ENCODE data around the gene PITHD1.
A peak's percentile ranks its signal among the peaks of the same experiment; 100 is the strongest.

PITHD1 gene

GRCh38 chr1:23814016-23814415 lies 35.8 kb downstream of the PITHD1 start:
- Histone ChIP-seq H3K27ac (ENCODE audit: insufficient read depth in 1 of 2, low read depth in 1 of 2, low read length in 2 of 2, poor library complexity in 1 of 2, severe bottlenecking in 2 of 2) (no peak overlapping the region), H3K4me1 (ENCODE audit: control extremely low read depth in 1 of 4, control insufficient read depth in 4 of 4, insufficient read depth in 4 of 4, low read length in 3 of 4) (peaks cover 3 to 44% (median 39%) of the 10 kb centered on the region in 4 experiments), H3K36me3 (ENCODE audit: control insufficient read depth in 4 of 4, insufficient read depth in 4 of 4, low read length in 3 of 4) (peaks cover 4 to 36% (median 23%) of the 10 kb centered on the region in 4 experiments), H3K4me3 (ENCODE audit: control insufficient read depth in 1 of 7, extremely low read depth in 1 of 7, insufficient read depth in 4 of 7, low read depth in 2 of 7, low read length in 6 of 7) (no peak overlapping the region), H3K27me3 (replicated peaks in 2 of 5; ENCODE audit: control insufficient read depth in 4 of 5, insufficient read depth in 5 of 5, low read length in 4 of 5) (no peaks in the 10 kb centered on the region), H3K9me3 (ENCODE audit: control extremely low read depth in 1 of 5, control insufficient read depth in 4 of 5, insufficient read depth in 2 of 5, low read depth in 1 of 5, low read length in 4 of 5) (no peaks in the 10 kb centered on the region)
- DNase-seq: no peak
- POLR2A ChIA-PET: no interaction called here
- CTCF ChIA-PET: interaction anchor here (1.1 to 1.5 kb wide), 3 partner anchors 11 to 103 kb away, joined by 3 to 6 read pairs (median 5); partner anchors contain the start of gene HMGCL
- 97% methylated on average over 4 of the region's 4 CpGs for WGBS (ENCODE audit: insufficient coverage)

- no peak for DNase-seq
- ChIA-PET POLR2A (interaction anchor here (0.9 kb wide), 1 partner anchor 9 kb away, joined by 4 read pairs; the partner anchor contains the start of gene HMGCL), CTCF (interaction anchor here (1.2 to 2.0 kb wide), 11 partner anchors 8 to 140 kb away, joined by 3 to 11 read pairs (median 4); partner anchors contain the start of gene FUCA1)
- 89% methylated on average over 3 of the region's 3 CpGs for WGBS (ENCODE audit: insufficient coverage)
- Histone ChIP-seq H3K27ac (ENCODE audit: insufficient read depth in 1 of 2, low read depth in 1 of 2, low read length in 2 of 2, poor library complexity in 1 of 2, severe bottlenecking in 2 of 2) (peak overlapping the region in 1 of 2 experiments; percentile 65), H3K36me3 (ENCODE audit: control insufficient read depth in 4 of 4, insufficient read depth in 4 of 4, low read length in 3 of 4) (peaks cover 4 to 36% (median 24%) of the 10 kb centered on the region in 4 experiments), H3K4me1 (ENCODE audit: control extremely low read depth in 1 of 4, control insufficient read depth in 4 of 4, insufficient read depth in 4 of 4, low read length in 3 of 4) (peaks cover 0 to 23% (median 21%) of the 10 kb centered on the region in 4 experiments), H3K4me3 (ENCODE audit: control insufficient read depth in 1 of 7, extremely low read depth in 1 of 7, insufficient read depth in 4 of 7, low read depth in 2 of 7, low read length in 6 of 7) (no peak overlapping the region), H3K9me3 (ENCODE audit: control extremely low read depth in 1 of 5, control insufficient read depth in 4 of 5, insufficient read depth in 2 of 5, low read depth in 1 of 5, low read length in 4 of 5) (no peaks in the 10 kb centered on the region), H3K27me3 (replicated peaks in 2 of 5; ENCODE audit: control insufficient read depth in 4 of 5, insufficient read depth in 5 of 5, low read length in 4 of 5) (no peaks in the 10 kb centered on the region)
These were observed 38.1 kb downstream of the PITHD1 start for GRCh38 chr1:23816361-23816760.

- H3K36me3 ChIP-seq (ENCODE audit: control insufficient read depth in 4 of 4, insufficient read depth in 4 of 4, low read length in 3 of 4): peaks cover 4 to 36% (median 24%) of the 10 kb centered on the region in 4 experiments
- POLR2A ChIA-PET: interaction anchor here (0.9 kb wide), 1 partner anchor 8 kb away, joined by 4 read pairs; the partner anchor contains the start of gene HMGCL
- CTCF ChIA-PET: interaction anchor here (0.9 to 2.0 kb wide), 12 partner anchors 8 to 139 kb away, joined by 3 to 11 read pairs (median 4); partner anchors contain the start of gene FUCA1
- H3K27ac ChIP-seq (ENCODE audit: insufficient read depth in 1 of 2, low read depth in 1 of 2, low read length in 2 of 2, poor library complexity in 1 of 2, severe bottlenecking in 2 of 2): peak overlapping the region in 1 of 2 experiments; percentile 65
- H3K4me3 ChIP-seq (ENCODE audit: control insufficient read depth in 1 of 7, extremely low read depth in 1 of 7, insufficient read depth in 4 of 7, low read depth in 2 of 7, low read length in 6 of 7): no peak overlapping the region
- no peaks in the 10 kb centered on the region for H3K27me3 ChIP-seq (replicated peaks in 2 of 5; ENCODE audit: control insufficient read depth in 4 of 5, insufficient read depth in 5 of 5, low read length in 4 of 5)
- H3K4me1 ChIP-seq (ENCODE audit: control extremely low read depth in 1 of 4, control insufficient read depth in 4 of 4, insufficient read depth in 4 of 4, low read length in 3 of 4): peaks cover 0 to 21% (median 18%) of the 10 kb centered on the region in 4 experiments
- no peaks in the 10 kb centered on the region for H3K9me3 ChIP-seq (ENCODE audit: control extremely low read depth in 1 of 5, control insufficient read depth in 4 of 5, insufficient read depth in 2 of 5, low read depth in 1 of 5, low read length in 4 of 5)
- DNase-seq: peak in 2 of 3 donors; percentile 46 to 71
These were observed 38.7 kb downstream of the PITHD1 start for GRCh38 chr1:23816906-23817305.

- CTCF ChIA-PET: interaction anchor here (0.9 to 2.0 kb wide), 7 partner anchors 10 to 47 kb away, joined by 3 to 8 read pairs (median 3); partner anchors contain the start of gene LYPLA2
- no peak for DNase-seq
- no peak overlapping the region for H3K4me3 ChIP-seq (ENCODE audit: control insufficient read depth in 1 of 7, extremely low read depth in 1 of 7, insufficient read depth in 4 of 7, low read depth in 2 of 7, low read length in 6 of 7)
- POLR2A ChIA-PET: no interaction called here
- H3K36me3 ChIP-seq (ENCODE audit: control insufficient read depth in 4 of 4, insufficient read depth in 4 of 4, low read length in 3 of 4): peaks cover 4 to 32% (median 20%) of the 10 kb centered on the region in 4 experiments
- no peaks in the 10 kb centered on the region for H3K27me3 ChIP-seq (replicated peaks in 2 of 5; ENCODE audit: control insufficient read depth in 4 of 5, insufficient read depth in 5 of 5, low read length in 4 of 5)
- H3K9me3 ChIP-seq (ENCODE audit: control extremely low read depth in 1 of 5, control insufficient read depth in 4 of 5, insufficient read depth in 2 of 5, low read depth in 1 of 5, low read length in 4 of 5): no peaks in the 10 kb centered on the region
- 100% methylated on average over 2 of the region's 3 CpGs for WGBS (ENCODE audit: insufficient coverage)
- H3K27ac ChIP-seq (ENCODE audit: insufficient read depth in 1 of 2, low read depth in 1 of 2, low read length in 2 of 2, poor library complexity in 1 of 2, severe bottlenecking in 2 of 2): peak overlapping the region in 1 of 2 experiments; percentile 65
- peaks cover 0 to 21% (median 18%) of the 10 kb centered on the region in 4 experiments for H3K4me1 ChIP-seq (ENCODE audit: control extremely low read depth in 1 of 4, control insufficient read depth in 4 of 4, insufficient read depth in 4 of 4, low read length in 3 of 4)
These were observed 39.4 kb downstream of the PITHD1 start for GRCh38 chr1:23817633-23818032.

GRCh38 chr1:23823767-23824166 lies 45.5 kb downstream of the PITHD1 start:
- Histone ChIP-seq H3K9me3 (ENCODE audit: control extremely low read depth in 1 of 5, control insufficient read depth in 4 of 5, insufficient read depth in 2 of 5, low read depth in 1 of 5, low read length in 4 of 5) (no peaks in the 10 kb centered on the region), H3K4me1 (ENCODE audit: control extremely low read depth in 1 of 4, control insufficient read depth in 4 of 4, insufficient read depth in 4 of 4, low read length in 3 of 4) (peaks cover 4 to 18% (median 15%) of the 10 kb centered on the region in 4 experiments), H3K36me3 (ENCODE audit: control insufficient read depth in 4 of 4, insufficient read depth in 4 of 4, low read length in 3 of 4) (peaks cover 0 to 2% (median 0%) of the 10 kb centered on the region in 4 experiments), H3K27me3 (replicated peaks in 2 of 5; ENCODE audit: control insufficient read depth in 4 of 5, insufficient read depth in 5 of 5, low read length in 4 of 5) (no peaks in the 10 kb centered on the region), H3K4me3 (ENCODE audit: control insufficient read depth in 1 of 7, extremely low read depth in 1 of 7, insufficient read depth in 4 of 7, low read depth in 2 of 7, low read length in 6 of 7) (peak overlapping the region in 1 of 7 experiments; percentile 23), H3K27ac (ENCODE audit: insufficient read depth in 1 of 2, low read depth in 1 of 2, low read length in 2 of 2, poor library complexity in 1 of 2, severe bottlenecking in 2 of 2) (no peak overlapping the region)
- 91% methylated on average over 6 of the region's 7 CpGs for WGBS (ENCODE audit: insufficient coverage)
- ChIA-PET CTCF (interaction anchor here (0.7 to 9.4 kb wide), 7 partner anchors 10 to 93 kb away, joined by 3 to 87 read pairs (median 6); partner anchors contain the start of genes LYPLA2 and PITHD1), POLR2A (interaction anchor here (2.2 kb wide), 1 partner anchor 15 kb away, joined by 11 read pairs; no protein-coding TSS in a partner anchor)
- DNase-seq: no peak

GRCh38 chr1:23824711-23825075 lies 46.5 kb downstream of the PITHD1 start:
- peaks cover 0 to 2% (median 0%) of the 10 kb centered on the region in 4 experiments for H3K36me3 ChIP-seq (ENCODE audit: control insufficient read depth in 4 of 4, insufficient read depth in 4 of 4, low read length in 3 of 4)
- ChIA-PET POLR2A (interaction anchor here (1.1 to 2.2 kb wide), 2 partner anchors 8 to 14 kb away, joined by 4 to 11 read pairs; no protein-coding TSS in a partner anchor), CTCF (interaction anchor here (1.0 to 9.4 kb wide), 9 partner anchors 8 to 92 kb away, joined by 3 to 87 read pairs (median 6); partner anchors contain the start of gene LYPLA2)
- peak overlapping the region; percentile 88 to 97 for H3K27ac ChIP-seq (ENCODE audit: insufficient read depth in 1 of 2, low read depth in 1 of 2, low read length in 2 of 2, poor library complexity in 1 of 2, severe bottlenecking in 2 of 2)
- H3K4me3 ChIP-seq (ENCODE audit: control insufficient read depth in 1 of 7, extremely low read depth in 1 of 7, insufficient read depth in 4 of 7, low read depth in 2 of 7, low read length in 6 of 7): peak overlapping the region; percentile 57 to 99 (median 97)
- WGBS (ENCODE audit: insufficient coverage): 3% methylated on average over 8 of the region's 8 CpGs
- no peaks in the 10 kb centered on the region for H3K27me3 ChIP-seq (replicated peaks in 2 of 5; ENCODE audit: control insufficient read depth in 4 of 5, insufficient read depth in 5 of 5, low read length in 4 of 5)
- DNase-seq: no peak
- H3K4me1 ChIP-seq (ENCODE audit: control extremely low read depth in 1 of 4, control insufficient read depth in 4 of 4, insufficient read depth in 4 of 4, low read length in 3 of 4): peaks cover 4 to 18% (median 15%) of the 10 kb centered on the region in 4 experiments
- H3K9me3 ChIP-seq (ENCODE audit: control extremely low read depth in 1 of 5, control insufficient read depth in 4 of 5, insufficient read depth in 2 of 5, low read depth in 1 of 5, low read length in 4 of 5): no peaks in the 10 kb centered on the region

Measured in common myeloid progenitor, CD34-positive (primary cell).